Panc1 (cell line): ENCODE data around the gene OAT. TPM values are rescaled to one million over a fixed set of nuclear protein-coding genes. Genes with fewer than 3 reads are reported as not detected.
A peak's percentile ranks its signal among the peaks of the same experiment; 100 is the strongest.

ENCODE experiments used
- ATAC-seq: fragments of 200-7000 bp; cut with Tn5 transposase; 2 replicates; pipeline ENCODE4 v1.9.1; 2020; ENCODE audit warnings: mild to moderate bottlenecking, moderate library complexity
- BruUV-seq: library from RNA; stranded (reverse); fragments of 400-500 nt; replicated peaks from 2 replicates; lab custom pipeline; 2021; lab: Mats Ljungman, UMichigan
- CTCF ChIA-PET: fragments of 300-600 bp; sonication (Branson Sonifier 250); formaldehyde crosslinking; loops from one replicate; lab custom pipeline; 2022; ENCODE audit warnings: antibody characterized with exemption; lab: Charles Lee
- POLR2A ChIA-PET: fragments of 300-600 bp; sonication (Branson Sonifier 250); formaldehyde crosslinking; loops from one replicate; lab custom pipeline; 2022; ENCODE audit warnings: antibody characterized with exemption; lab: Charles Lee
- DNase-seq: peaks from one replicate; pipeline ENCODE4 v3.0.0-alpha.2; 2010; ENCODE audit warnings: low read depth, low spot score
- H3K27ac ChIP-seq: 2 replicates; pipeline ENCODE4 v1.5.1; 2011; ENCODE audit warnings: mild to moderate bottlenecking, low read length, inconsistent platforms
- H3K27me3 ChIP-seq: fragments of 200-500 bp; sonication (Bioruptor generic); 2 replicates; pipeline ENCODE4 v1.6.0; 2014; ENCODE audit warnings: low read length, inconsistent platforms; ENCODE audit not compliant: control insufficient read depth, insufficient read depth
- H3K36me3 ChIP-seq: fragments of 200-500 bp; sonication (Bioruptor generic); 2 replicates; pipeline ENCODE4 v1.5.1; 2014; ENCODE audit warnings: inconsistent platforms, mild to moderate bottlenecking, low read length, moderate library complexity; ENCODE audit not compliant: control insufficient read depth, insufficient read depth
- H3K4me1 ChIP-seq: 2 replicates; pipeline ENCODE4 v1.5.1; 2011; ENCODE audit warnings: inconsistent platforms, mild to moderate bottlenecking, low read length, moderate library complexity; ENCODE audit not compliant: control insufficient read depth, insufficient read depth
- H3K4me3 ChIP-seq, 2 experiments: 2 replicates each; pipeline ENCODE4 v1.5.1; 2011 to 2012; ENCODE audit warnings: low read depth in 2 of 2, low read length in 2 of 2, mild to moderate bottlenecking in 2 of 2, inconsistent platforms in 1 of 2, moderate library complexity in 1 of 2
- H3K9me3 ChIP-seq: fragments of 200-500 bp; sonication (Bioruptor generic); 2 replicates; pipeline ENCODE4 v1.5.1; 2014; ENCODE audit warnings: low read depth, mild to moderate bottlenecking, inconsistent platforms, low read length, moderate library complexity; ENCODE audit not compliant: control insufficient read depth, insufficient read depth
- CTCF ChIP-seq: fragments of 450-650 bp; IDR thresholded peaks from 2 replicates; pipeline ENCODE4 v1.5.1; 2017; ENCODE audit warnings: mild to moderate bottlenecking
- POLR2AphosphoS5 ChIP-seq: IDR thresholded peaks from 2 replicates; pipeline ENCODE4 v1.6.1; 2012; ENCODE audit warnings: mild to moderate bottlenecking, low read depth, low read length, moderate library complexity
- REST ChIP-seq, 2 experiments: IDR thresholded peaks; 2 replicates each; pipeline ENCODE4 v1.6.1; 2011 to 2012; ENCODE audit warnings: low read depth in 2 of 2, control low read depth in 1 of 2, low read length in 1 of 2, mild to moderate bottlenecking in 1 of 2, moderate library complexity in 1 of 2; ENCODE audit not compliant: insufficient read depth in 1 of 2
- SIN3A ChIP-seq: IDR thresholded peaks from 2 replicates; pipeline ENCODE4 v1.6.1; 2012; ENCODE audit warnings: low read depth, mild to moderate bottlenecking, low read length, moderate library complexity, borderline replicate concordance; ENCODE audit not compliant: insufficient read depth
- TCF7L2 ChIP-seq: IDR thresholded peaks from 2 replicates; pipeline ENCODE4 v1.6.1; 2011; ENCODE audit warnings: mild to moderate bottlenecking, low read depth, low read length, inconsistent platforms
- in situ Hi-C: cut with HindIII; loops from 2 replicates; pipeline ENCODE4 v1.10.0; 2016; ENCODE audit warnings: low sequenced_read_pairs, low pct_unique_long_range_greater_than_20kb
- intact Hi-C: fragments of 100-400 bp; cut with micrococcal nuclease; formaldehyde crosslinking; loops from one replicate; pipeline ENCODE4 v1.10.0; 2022; ENCODE audit not compliant: unreplicated experiment
- total RNA-seq: library from RNA; stranded (reverse); gene quantifications from one replicate; pipeline ENCODE4 v1.2.1, GENCODE V29; 2021; ENCODE audit not compliant: unreplicated experiment

OAT gene
- total RNA-seq, 1 experiment from 2014 or later = 166 TPM

GRCh38 chr10:124449170-124450011 is 30.7 kb upstream of the OAT start:
- intact Hi-C loops = no loop called here
- no peak overlapping the region for H3K27ac ChIP-seq
- TF ChIP-seq SIN3A (no peak), TCF7L2 (no peak), CTCF (no peak), REST (IDR thresholded peaks at IDR 0.05; ENCODE audit: insufficient read depth in 1 of 2, low read depth in 2 of 2, low read length in 1 of 2) (no peak), POLR2AphosphoS5 (no peak)
- in situ Hi-C loops = no loop called here
- CTCF ChIA-PET = no interaction called here
- DNase-seq (no peak), ATAC-seq (peak; percentile 49)
- POLR2A ChIA-PET = no interaction called here
- peaks cover 66% of the 10 kb centered on the region for H3K27me3 ChIP-seq
- BruUV-seq = no TSS peak
- peaks cover 2% of the 10 kb centered on the region; the same call in 1 of the 2 replicates for H3K36me3 ChIP-seq
- no peaks in the 10 kb centered on the region for H3K9me3 ChIP-seq
- H3K4me3 ChIP-seq = peak overlapping the region; percentile 29 to 39
- H3K4me1 ChIP-seq = peaks cover 15% of the 10 kb centered on the region

GRCh38 chr10:124448696-124449169 is 30.0 kb upstream of the OAT start:
- H3K4me1 ChIP-seq = peaks cover 15% of the 10 kb centered on the region
- no peak overlapping the region for H3K27ac ChIP-seq
- peak overlapping the region in 1 of 2 experiments; percentile 39; a peak in 1 of 4 replicates for H3K4me3 ChIP-seq
- in situ Hi-C loops = no loop called here
- TF ChIP-seq REST (IDR thresholded peaks at IDR 0.05; ENCODE audit: insufficient read depth in 1 of 2, low read depth in 2 of 2, low read length in 1 of 2) = no peak
- TF ChIP-seq CTCF = peak; percentile 51; the same call in 1 of the 2 replicates
- intact Hi-C loops = no loop called here
- H3K27me3 ChIP-seq = peaks cover 60% of the 10 kb centered on the region
- ATAC-seq (no peak), DNase-seq (no peak)
- BruUV-seq = no TSS peak
- H3K9me3 ChIP-seq = no peaks in the 10 kb centered on the region
- peaks cover 2% of the 10 kb centered on the region; the same call in 1 of the 2 replicates for H3K36me3 ChIP-seq
- CTCF ChIA-PET = no interaction called here
- POLR2A ChIA-PET = no interaction called here
